ENCODE measurements around the gene PRPF40A.

PRPF40A gene

DNA sequence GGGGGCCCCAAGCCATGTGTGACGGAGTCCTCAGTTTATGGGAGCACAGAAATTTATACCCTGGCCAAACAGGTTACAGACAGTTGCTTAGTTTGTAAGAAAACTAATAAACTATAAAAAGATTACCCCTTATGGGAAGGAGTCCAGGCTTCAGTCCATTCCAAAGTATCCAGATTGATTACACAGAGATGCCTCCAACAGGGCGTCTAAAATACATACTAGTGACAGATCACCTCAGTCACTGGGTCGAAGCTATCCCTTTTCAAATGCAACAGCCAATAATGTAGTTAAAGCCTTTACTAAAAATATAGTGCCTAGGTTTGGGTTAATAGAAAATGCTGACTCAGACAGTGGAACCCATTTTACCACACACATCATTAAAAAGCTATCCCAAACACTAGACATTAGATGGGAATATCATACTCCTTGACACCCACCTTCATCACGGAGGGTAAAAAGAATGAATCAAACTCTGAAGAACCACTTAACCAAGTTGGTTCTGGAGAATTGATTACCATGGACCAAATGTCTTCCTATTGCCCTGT, 10.7 kb downstream of the PRPF40A start:
- POLR2A ChIA-PET (ENCODE audit: low non-redundant PET): no interaction called here
- CTCF ChIA-PET: no interaction called here
- no peak for TF ChIP-seq CTCF (conservative IDR thresholded peaks at IDR 0.05; ENCODE audit: low read depth)
- no peak for DNase-seq (ENCODE audit: low spot score)
- H3K27ac ChIP-seq: no peak overlapping the region

- ChIA-PET CTCF (no interaction called here), POLR2A (ENCODE audit: low non-redundant PET) (no interaction called here)
- peak overlapping the region; percentile 34 for H3K27ac ChIP-seq
- DNase-seq (ENCODE audit: low spot score): no peak
- no peak for TF ChIP-seq CTCF (conservative IDR thresholded peaks at IDR 0.05; ENCODE audit: low read depth)
Observed at GRCh38 chr2:152701198-152701597, 16.1 kb downstream of the PRPF40A start.

DNA sequence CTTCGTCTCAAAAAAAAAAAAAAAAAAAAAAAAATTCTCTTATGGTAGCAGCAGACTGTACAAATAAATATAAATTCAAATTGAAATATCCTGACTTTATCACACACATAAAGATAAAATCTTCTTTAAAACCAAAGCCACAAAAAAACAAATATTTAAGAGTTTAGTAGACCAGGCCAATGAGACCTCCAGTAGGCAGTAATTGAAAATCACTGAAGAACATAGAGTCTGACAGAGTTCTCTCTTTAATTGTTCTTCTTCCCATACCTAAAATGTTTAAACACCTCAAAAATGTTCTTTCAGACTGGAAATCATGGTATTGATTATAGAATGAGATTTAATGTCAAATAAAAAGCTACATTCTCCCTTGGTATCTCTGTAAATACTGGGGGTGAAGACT, 20.8 kb downstream of the PRPF40A start:
- DNase-seq (ENCODE audit: low spot score): no peak
- CTCF ChIA-PET: interaction anchor here (0.6 kb wide), 1 partner anchor 518 kb away, joined by 5 read pairs; no protein-coding TSS in a partner anchor
- TF ChIP-seq CTCF (conservative IDR thresholded peaks at IDR 0.05; ENCODE audit: low read depth): no peak
- no peak overlapping the region for H3K27ac ChIP-seq
- POLR2A ChIA-PET (ENCODE audit: low non-redundant PET): no interaction called here

DNA sequence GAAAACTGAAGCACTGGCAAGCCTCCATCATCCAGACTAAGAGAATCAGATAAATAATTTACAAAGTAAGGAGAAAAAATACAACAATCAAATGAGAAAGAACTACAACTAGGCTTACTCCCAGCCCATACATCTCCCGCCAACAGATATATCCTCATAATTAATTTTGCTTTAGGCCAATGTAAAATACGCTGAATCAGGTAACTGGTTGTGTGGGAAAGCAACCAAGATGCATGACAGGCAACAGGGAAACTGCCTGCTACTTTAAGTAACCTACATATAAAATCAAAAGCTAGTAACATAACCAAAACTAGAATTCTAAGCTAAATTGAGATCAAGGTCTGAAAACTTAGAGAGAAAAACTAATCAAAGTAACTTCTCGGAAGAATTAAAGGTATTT, 21.5 kb downstream of the PRPF40A start:
- DNase-seq (ENCODE audit: low spot score): no peak
- CTCF ChIA-PET: interaction anchor here (0.6 kb wide), 1 partner anchor 517 kb away, joined by 5 read pairs; no protein-coding TSS in a partner anchor
- H3K27ac ChIP-seq: no peak overlapping the region

DNA sequence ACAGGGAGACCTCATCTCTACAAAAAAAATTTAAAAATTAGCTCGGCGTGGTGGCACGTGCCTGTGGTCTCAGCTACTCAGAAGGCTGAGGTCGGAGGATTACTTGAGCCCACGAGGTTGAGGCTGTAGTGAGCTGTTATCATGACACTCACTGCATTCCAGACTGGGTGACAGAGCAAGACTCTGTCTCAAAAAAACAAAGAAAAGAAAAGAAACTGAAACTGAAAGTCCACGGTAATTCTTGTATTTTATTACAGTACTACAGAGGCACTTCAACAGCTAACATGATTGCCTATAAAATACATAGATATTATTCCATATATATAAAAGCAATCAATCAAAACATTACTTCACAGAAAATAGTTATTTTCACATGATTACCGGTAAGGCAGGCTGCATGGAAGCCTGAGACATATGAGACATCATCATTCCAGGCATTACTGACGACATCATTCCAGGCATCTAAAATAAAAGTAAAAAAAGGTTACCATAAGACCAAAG, 23.1 kb downstream of the PRPF40A start:
- ChIA-PET CTCF (no interaction called here), POLR2A (ENCODE audit: low non-redundant PET) (no interaction called here)

More for the DNA sequence above, 21.5 kb downstream of the PRPF40A start:
- no peak for TF ChIP-seq CTCF (conservative IDR thresholded peaks at IDR 0.05; ENCODE audit: low read depth)
- POLR2A ChIA-PET (ENCODE audit: low non-redundant PET): no interaction called here

GRCh38 chr2:152693033-152693432, 24.2 kb downstream of the PRPF40A start:
- no peak for TF ChIP-seq CTCF (conservative IDR thresholded peaks at IDR 0.05; ENCODE audit: low read depth)
- ChIA-PET POLR2A (ENCODE audit: low non-redundant PET) (no interaction called here), CTCF (interaction anchor here (0.6 kb wide), 1 partner anchor 1413 kb away, joined by 4 read pairs; no protein-coding TSS in a partner anchor)
- no peak for DNase-seq (ENCODE audit: low spot score)
- H3K27ac ChIP-seq: no peak overlapping the region

More for the DNA sequence above, 23.1 kb downstream of the PRPF40A start:
- TF ChIP-seq CTCF (conservative IDR thresholded peaks at IDR 0.05; ENCODE audit: low read depth): no peak
- DNase-seq (ENCODE audit: low spot score): peak; percentile 14
- peak overlapping the region; percentile 53; the same call in 1 of the 2 replicates for H3K27ac ChIP-seq
